GM19467 (cell line): ENCODE measurements around the gene SETD1B.
"Not testable (repeated sequence)": the region's sequence is repeated elsewhere in the genome, so short reads cannot be mapped to it uniquely, and the experiment has no call there.

Source experiments
- ATAC-seq: cut with Tn5 transposase; IDR thresholded peaks from one replicate; pipeline ENCODE4 v1.9.1; 2021; ENCODE audit warnings: mild to moderate bottlenecking, moderate library complexity; ENCODE audit not compliant: unreplicated experiment

Gene SETD1B

DNA sequence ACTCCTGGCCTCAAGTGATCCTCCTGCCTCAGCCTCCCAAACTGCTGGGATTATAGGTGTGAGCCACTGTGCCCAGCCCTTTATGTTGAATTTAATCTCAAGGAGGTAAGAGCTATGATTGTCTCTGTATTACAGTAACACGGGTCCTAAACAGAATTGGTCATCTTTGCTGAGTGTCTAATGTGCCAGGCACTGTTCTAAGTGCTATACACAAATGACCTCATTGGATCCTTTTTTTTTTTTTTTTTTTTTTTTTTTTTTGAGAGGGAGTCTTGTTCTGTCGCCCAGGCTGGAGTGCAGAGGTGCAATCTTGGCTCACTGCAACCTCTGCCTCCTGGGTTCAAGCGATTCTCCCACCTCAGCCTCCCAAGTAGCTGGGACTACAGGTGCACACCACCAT, 48.6 kb downstream of the SETD1B start:
- ATAC-seq, result not testable (repeated sequence)

GRCh38 chr12:121857322-121858246, 53.8 kb downstream of the SETD1B start:
- no peak for ATAC-seq

DNA sequence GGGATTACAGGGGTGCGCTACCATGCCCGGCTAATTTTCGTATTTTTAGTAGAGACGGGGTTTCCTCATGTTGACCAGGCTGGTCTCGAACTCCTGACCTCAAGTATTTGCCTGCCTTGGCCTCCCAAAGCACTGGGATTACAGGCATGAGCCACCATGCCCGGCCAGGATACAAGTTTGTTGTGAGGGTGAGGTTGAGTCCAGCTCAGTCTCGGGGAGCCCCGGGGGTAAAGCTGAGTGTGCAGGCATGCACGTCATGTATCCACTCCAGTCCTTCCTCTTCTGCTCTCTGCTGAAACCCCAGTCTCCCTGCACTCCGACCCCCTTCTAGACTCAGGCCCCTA, 54.5 kb downstream of the SETD1B start:
- ATAC-seq, result no peak

- ATAC-seq, result no peak
Measured at GRCh38 chr12:121858662-121859572, 55.1 kb downstream of the SETD1B start, which contains the start of gene HPD. TSS of gene HPD (minus strand) at chr12:121858859. CDS start at chr12:121858823, 36 bp downstream.

DNA sequence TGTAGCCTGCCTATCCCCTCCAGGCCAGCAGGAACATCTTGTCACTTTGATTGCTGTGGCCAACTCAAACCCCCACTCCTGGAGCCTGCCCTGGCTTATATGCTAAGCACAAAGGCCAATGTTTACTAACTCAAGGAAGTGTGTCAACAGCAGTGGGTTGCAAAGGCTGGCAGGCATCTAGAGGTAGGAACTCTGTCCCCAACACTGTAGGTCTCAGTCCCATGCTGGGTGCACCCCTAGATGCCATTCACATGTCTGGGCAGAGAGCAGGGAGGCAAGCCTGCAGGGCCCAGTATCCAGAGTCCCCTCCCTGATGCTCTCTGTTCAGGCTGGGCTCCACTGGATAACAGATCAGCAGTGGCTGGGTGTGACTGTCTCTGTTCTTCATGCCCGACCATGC, 56.4 kb downstream of the SETD1B start:
- ATAC-seq, result no peak

- ATAC-seq, result not testable (repeated sequence)
Measured at GRCh38 chr12:121860699-121861098, 56.9 kb downstream of the SETD1B start.

GRCh38 chr12:121861636-121862254, 57.9 kb downstream of the SETD1B start:
- no peak for ATAC-seq

DNA sequence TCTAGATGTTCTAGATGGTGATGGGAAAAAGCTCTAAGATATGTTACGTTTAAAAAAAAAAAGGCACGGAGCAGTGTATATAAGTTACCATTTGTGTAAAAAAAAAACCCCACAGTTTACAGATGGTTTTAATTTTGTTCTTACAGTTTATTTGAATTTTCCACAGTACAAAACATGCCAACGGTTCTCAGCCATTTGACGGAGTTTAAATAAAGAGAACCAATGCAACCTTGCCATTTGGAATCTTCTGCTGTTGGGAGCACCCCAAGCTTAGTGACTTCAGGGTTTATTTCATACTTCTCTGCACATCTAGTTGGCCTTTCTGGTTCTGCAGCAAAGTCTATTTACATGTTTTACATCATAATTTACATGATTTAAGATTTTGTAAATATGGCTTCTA, 62.5 kb downstream of the SETD1B start:
- no peak for ATAC-seq

GRCh38 chr12:121869229-121869628, 65.4 kb downstream of the SETD1B start:
- ATAC-seq, result not testable (repeated sequence)

DNA sequence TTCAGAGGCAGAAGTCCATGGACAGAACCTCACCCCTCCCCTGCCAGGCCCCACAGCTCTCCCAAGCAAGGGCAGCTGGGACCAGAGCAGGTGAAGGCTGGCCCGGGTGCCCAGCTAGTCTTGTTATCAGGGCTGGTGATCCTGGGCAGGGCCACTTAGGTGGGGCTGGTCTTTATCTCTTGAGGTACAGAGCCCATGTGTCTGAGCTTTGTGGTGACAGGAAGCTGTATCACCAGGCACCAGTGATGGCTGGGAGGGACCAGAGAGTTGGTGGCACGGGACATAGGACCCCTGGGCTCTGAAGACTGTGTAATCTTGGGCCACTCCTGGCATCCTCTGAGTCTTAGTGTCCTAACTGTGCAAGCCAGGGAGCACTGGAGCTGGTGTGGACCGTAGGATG, 67.7 kb downstream of the SETD1B start:
- no peak for ATAC-seq

DNA sequence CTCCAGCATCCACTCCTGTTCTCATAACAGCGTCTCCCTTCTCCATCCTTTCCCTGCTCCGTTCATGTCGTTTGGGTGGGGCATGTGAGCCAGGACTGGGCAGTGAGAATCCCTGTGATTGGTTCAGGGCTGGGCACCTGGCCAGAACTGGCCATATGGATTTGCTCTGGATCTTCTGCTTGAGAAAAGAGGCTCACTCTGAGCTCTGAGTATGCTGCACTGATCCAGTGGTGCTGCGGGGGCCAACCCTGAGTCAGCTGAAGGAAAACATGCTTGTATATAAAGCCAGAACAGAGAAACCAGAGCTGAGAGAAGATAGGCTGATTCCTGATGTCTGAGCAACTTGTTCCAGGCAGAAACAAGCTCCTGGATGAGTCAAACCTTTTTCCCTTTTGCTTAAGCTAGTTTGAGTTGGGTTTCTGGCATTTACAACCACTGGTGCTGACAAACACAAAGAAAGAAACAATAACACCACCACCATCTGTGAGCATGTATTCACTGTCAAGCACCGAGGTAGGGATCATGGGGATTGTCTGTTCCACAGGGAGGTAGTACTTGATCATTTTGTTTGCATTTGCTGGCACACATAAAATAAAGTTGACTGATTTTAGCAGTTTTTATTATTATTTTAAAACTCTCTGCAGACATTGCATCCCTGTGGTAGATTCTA, 68.9 kb downstream of the SETD1B start:
- ATAC-seq, result no peak

DNA sequence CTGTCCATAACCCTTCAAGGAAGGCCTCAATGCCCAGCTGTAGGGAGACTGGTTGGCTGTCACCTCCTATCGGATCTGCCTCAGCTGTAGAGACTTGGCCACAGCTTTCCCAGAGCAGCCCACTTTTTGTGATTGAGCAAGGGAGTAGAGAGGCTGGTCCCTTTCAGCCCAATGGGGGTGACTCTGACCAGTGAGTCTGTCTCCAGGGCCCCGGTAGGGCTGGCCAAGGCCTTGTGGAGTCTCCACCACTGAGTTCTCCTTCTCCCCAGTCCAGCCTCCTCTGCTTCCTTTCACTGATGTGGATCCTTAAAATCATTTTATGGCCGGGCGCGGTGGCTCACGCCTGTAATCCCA, 69.4 kb downstream of the SETD1B start:
- no peak for ATAC-seq

DNA sequence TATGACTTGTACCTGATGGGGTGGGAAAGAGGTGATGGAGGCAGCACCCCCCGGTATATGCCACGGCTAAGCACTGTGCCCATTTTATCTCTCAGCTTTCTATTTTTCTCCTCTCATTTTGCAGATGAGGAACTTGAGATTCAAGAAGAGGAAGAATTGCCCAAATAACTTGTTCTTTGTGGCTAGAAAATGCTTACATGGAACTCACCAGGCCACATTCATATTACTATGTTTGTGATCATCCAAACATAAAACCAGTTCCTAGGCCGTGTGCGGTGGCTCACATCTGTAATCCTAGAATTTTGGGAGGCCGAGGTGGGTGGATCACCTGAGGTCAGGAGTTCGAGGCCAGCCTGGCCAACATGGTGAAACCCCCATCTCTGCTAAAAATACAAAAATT, 70.3 kb downstream of the SETD1B start:
- ATAC-seq, result no peak

DNA sequence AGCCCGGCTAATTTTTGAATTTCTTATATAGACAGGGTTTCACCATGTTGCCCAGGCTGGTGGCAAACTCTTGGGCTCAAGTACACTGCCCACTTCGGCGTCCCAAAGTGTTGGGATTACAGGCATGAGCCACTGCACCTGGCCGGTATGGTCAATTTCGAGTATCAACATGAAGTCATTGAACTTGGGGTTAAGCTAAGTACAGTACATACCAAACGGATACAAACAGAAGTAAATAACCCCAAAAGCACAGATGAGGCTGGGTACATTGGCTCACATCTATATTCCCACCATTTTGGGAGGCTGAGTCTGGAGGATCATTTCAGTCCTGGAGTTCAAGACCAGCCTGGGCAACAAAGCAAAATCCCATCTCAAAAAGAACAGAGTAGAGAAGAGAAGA, 71.8 kb downstream of the SETD1B start:
- no peak for ATAC-seq

DNA sequence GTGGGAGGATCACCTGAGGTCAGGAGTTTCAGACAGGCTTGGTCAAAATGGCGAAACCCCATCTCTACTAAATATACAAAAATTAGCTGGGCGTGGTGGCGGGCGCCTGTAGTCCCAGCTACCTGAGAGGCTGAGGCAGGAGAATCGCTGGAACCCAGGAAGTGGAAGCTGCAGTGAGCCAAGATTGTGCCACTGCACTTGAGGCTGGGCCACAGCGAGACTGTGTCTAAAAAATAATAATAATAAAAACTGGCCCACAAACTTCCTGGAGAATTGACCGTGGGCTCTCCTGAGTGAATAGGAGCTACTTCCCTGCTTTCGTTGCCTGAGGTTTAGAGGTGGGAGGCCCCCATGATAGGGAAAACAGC, 72.3 kb downstream of the SETD1B start:
- ATAC-seq, result not testable (repeated sequence)
